ENCODE results near the gene COBL. TPM values are rescaled to one million over a fixed set of nuclear protein-coding genes. Genes with fewer than 3 reads are reported as not detected.

The COBL gene
- total and polyA plus RNA-seq, 12 donors: 0.09 to 1.4 (median 0.53) TPM

DNA sequence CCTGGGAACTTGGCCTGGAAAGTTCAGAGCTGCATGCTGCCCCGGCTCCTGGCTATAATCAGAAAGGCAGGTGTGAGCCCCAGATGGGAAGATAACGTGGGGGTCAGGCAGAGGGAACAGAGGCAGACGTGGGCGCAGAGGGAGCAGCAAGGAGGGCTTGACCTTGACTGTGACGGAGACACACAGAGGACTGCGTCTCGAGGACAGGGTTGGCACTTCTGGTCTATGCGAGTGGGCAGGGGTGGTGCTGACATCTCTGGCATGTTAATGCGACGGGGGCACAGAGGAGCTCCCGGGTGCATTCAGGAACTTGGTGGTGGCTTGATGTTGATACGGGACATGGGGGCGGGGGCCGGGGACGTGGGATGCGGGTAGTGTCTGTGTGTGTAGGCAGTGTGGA lies 301.8 kb downstream of the COBL start:
- DNase-seq: no peak

DNA sequence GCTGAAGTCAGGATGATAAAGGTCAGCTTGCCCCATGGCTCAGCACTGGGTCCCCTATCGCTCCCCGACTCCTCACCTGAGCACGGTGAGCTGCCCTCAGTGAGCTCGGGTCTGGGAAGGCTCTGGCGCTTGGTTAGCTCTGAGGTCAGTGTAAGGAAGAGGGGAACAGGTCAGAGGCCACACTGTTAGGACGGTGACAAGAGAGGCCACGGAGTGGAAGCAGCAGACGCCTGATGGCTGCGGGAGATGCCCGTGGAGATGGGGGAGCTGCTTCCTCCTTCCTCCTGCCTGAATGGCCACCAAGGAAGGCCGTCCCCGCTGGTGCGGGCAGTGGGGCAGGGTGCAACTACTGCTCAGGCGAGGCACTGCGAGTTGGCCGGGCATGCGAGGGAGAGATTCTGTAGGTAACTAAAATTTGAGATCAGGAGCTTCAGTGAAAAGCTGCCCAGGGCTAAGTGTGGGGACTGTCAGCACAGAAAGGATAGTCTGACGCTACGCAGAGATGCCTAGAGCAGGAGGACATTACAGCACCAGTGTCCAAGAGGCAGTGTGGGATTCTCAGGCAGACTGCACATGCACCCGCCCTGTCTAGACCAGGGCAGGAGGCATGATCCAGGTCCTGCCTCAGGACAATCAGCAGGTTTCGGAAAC lies 302.6 kb downstream of the COBL start:
- 72 to 84% (median 80%) methylated on average over 6 to 21 of the region's 21 CpGs for WGBS, 4 donors
- H3K36me3 ChIP-seq (replicated peaks in 1 of 2): no peaks in the 10 kb centered on the region
- no peaks in the 10 kb centered on the region for H3K4me1 ChIP-seq (replicated peaks in 1 of 2)
- H3K27ac ChIP-seq: no peak overlapping the region
- TF ChIP-seq, protein P1, sequence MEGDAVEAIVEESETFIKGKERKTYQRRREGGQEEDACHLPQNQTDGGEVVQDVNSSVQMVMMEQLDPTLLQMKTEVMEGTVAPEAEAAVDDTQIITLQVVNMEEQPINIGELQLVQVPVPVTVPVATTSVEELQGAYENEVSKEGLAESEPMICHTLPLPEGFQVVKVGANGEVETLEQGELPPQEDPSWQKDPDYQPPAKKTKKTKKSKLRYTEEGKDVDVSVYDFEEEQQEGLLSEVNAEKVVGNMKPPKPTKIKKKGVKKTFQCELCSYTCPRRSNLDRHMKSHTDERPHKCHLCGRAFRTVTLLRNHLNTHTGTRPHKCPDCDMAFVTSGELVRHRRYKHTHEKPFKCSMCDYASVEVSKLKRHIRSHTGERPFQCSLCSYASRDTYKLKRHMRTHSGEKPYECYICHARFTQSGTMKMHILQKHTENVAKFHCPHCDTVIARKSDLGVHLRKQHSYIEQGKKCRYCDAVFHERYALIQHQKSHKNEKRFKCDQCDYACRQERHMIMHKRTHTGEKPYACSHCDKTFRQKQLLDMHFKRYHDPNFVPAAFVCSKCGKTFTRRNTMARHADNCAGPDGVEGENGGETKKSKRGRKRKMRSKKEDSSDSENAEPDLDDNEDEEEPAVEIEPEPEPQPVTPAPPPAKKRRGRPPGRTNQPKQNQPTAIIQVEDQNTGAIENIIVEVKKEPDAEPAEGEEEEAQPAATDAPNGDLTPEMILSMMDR (IDR thresholded peaks at IDR 0.05): no peak
- no peak for TF ChIP-seq POLR2A (IDR thresholded peaks at IDR 0.05)
- no peaks in the 10 kb centered on the region for H3K9me3 ChIP-seq (replicated peaks in 1 of 3)
- intact Hi-C loops (cut with DNase I): no loop called here
- DNase-seq: no peak
- no peaks in the 10 kb centered on the region for H3K27me3 ChIP-seq
- H3K4me3 ChIP-seq: no peak overlapping the region

More for the DNA sequence above, 301.8 kb downstream of the COBL start:
- Histone ChIP-seq H3K27me3 (no peaks in the 10 kb centered on the region), H3K27ac (no peak overlapping the region), H3K9me3 (replicated peaks in 1 of 3) (no peaks in the 10 kb centered on the region), H3K36me3 (replicated peaks in 1 of 2) (no peaks in the 10 kb centered on the region), H3K4me1 (replicated peaks in 1 of 2) (no peaks in the 10 kb centered on the region), H3K4me3 (no peak overlapping the region)
- intact Hi-C loops (cut with DNase I): no loop called here
- WGBS, 4 donors: 77 to 90% (median 81%) methylated on average over 13 to 16 of the region's 16 CpGs
- no peak for TF ChIP-seq POLR2A (IDR thresholded peaks at IDR 0.05)
- TF ChIP-seq, protein P1 (IDR thresholded peaks at IDR 0.05): no peak

GRCh38 chr7:51013218-51013786 lies 303.3 kb downstream of the COBL start:
- H3K4me3 ChIP-seq: no peak overlapping the region
- H3K4me1 ChIP-seq (replicated peaks in 1 of 2): no peaks in the 10 kb centered on the region
- intact Hi-C loops (cut with DNase I): no loop called here
- no peaks in the 10 kb centered on the region for H3K27me3 ChIP-seq
- WGBS, 4 donors: 65 to 83% (median 80%) methylated on average over 17 of the region's 17 CpGs
- no peak for DNase-seq
- TF ChIP-seq, protein P1 (IDR thresholded peaks at IDR 0.05): no peak
- TF ChIP-seq POLR2A (IDR thresholded peaks at IDR 0.05): no peak
- H3K36me3 ChIP-seq (replicated peaks in 1 of 2): no peaks in the 10 kb centered on the region
- no peaks in the 10 kb centered on the region for H3K9me3 ChIP-seq (replicated peaks in 1 of 3)
- no peak overlapping the region for H3K27ac ChIP-seq

- no peak overlapping the region for H3K27ac ChIP-seq
- no peaks in the 10 kb centered on the region for H3K27me3 ChIP-seq
- intact Hi-C loops (cut with DNase I): no loop called here
- 77 to 87% (median 79%) methylated on average over 7 to 8 of the region's 8 CpGs for WGBS, 4 donors
- no peak overlapping the region for H3K4me3 ChIP-seq
- H3K4me1 ChIP-seq (replicated peaks in 1 of 2): no peaks in the 10 kb centered on the region
- no peak for DNase-seq
- TF ChIP-seq, protein P1 (IDR thresholded peaks at IDR 0.05): no peak
- TF ChIP-seq POLR2A (IDR thresholded peaks at IDR 0.05): no peak
- H3K9me3 ChIP-seq (replicated peaks in 1 of 3): no peaks in the 10 kb centered on the region
- H3K36me3 ChIP-seq (replicated peaks in 1 of 2): no peaks in the 10 kb centered on the region
Observed at GRCh38 chr7:51012569-51013217, 303.9 kb downstream of the COBL start.

Measured in adrenal gland (tissue), 12 donors.